NCI-H526 (cell line): ENCODE measurements around the gene ATRIP.
A peak's percentile ranks its signal among the peaks of the same experiment; 100 is the strongest.
"Not testable (repeated sequence)": the region's sequence is repeated elsewhere in the genome, so short reads cannot be mapped to it uniquely, and the experiment has no call there.

Experiments used
- DNase-seq, 2 experiments: peaks; one replicate each; lab custom pipeline; 2025; lab: John Stamatoyannopoulos, UW

ATRIP gene

DNA sequence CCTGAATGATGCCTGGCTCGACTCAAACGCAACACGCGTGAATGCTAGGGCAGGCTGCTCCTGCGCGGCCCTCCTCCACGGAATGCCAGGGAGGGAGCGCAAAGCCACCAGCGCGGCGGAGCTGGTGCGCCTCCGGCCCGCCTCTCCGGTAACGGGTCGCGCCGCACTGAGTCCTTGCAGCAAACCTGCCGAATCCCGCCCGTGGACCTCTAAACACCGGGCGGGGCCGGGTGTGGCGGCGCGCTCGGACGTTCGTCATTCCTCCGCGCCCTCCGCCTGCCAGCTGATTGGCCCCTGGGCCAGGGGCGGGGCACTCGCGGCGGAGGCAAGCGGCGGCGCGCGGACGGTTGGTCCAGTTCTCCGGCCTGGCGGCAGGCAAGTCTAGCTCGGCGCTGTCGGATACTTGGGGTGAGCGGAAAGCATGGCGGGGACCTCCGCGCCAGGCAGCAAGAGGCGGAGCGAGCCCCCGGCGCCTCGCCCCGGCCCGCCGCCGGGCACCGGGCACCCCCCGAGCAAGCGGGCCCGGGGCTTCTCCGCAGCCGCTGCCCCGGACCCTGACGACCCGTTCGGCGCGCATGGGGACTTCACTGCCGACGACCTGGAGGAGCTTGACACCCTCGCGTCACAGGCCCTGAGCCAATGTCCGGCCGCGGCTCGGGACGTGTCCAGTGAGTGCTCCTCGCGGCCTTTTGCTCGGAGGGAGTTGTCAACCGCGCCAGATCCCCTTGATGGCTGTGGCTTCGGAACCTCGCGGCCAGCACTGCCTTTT lies at the start of gene ATRIP:
TSS of gene ATRIP (plus strand) at position 313 of the 769 bp plus-strand sequence. CDS start at position 422, 109 bp downstream.
- DNase-seq = peak; percentile 53 to 94

DNA sequence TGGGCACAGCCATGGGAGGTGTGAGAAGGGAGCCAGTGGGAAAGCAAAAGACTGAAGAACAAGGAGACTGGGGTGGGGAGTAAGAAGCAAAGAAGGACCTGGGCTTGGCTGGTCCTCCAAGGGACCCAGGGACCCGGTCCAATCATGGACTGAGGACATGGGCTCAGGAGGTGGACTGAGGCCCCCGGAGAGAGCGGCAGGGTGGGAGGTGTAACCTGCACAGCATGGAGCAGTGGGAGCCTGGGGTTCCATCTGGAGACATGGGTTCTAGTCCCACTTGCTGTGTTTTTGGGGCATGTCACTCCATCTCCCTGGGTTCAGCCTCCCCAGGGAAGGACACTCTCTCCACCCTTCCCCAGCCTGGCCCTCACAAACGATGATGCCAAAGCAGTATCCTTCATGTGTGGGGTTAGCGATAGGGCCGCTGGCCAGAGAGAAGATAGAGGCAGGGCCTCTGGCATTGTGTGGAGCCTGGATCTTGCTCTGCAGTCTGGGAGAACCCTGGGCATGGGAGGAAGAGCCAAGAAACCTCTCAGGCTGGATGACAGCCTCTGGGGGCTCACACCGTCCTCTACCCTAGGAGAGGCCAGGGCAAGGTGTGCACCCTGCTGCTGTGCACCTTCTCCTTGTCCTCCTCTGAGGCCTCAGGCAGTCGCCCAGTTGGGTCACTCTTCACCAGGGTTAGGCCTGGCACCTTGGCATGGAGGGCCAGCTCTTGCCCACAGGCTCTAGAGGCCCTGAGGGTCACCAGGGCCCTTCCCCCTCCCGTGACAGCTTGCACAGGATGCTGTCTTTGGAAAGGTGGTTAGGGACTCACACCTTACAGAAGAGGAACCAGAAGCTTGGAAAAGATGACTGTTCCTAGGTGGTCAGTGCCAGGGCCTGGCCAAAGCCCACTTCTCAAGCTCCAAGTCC lies 48.5 kb upstream of the ATRIP start:
- no peak for DNase-seq

DNA sequence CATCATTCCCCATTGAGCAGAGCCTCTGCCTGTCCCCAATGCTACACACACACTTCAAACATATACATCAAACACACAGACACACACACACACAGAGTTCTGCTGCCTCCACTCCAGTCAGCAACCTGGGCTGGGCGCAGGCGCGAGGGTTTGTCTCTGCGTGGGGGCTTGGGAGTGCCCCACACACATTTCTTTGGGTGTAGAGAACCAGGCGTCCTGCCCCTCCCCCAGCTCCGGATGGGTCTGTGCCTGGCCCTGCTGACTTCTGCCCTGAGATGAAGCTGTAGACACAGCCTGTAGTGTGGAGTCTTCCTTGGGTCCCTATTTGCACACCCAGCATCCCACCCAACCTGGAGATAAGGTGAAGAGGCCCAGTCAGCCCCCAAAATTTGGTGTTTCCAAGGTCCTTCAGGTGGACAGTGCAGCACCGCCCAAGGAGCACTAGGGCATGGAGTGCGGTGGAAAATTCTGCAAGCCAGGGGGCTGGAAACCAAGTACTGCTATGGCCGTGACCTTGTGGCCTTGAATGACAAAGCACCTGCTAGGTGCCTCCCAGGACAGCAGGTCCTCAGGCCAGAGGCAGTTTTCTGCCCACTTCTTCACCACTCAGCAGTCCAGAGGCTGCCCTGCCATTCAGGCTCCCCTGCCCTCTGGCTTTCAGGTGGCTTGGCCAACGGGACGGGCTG lies 47.7 kb upstream of the ATRIP start:
- no peak for DNase-seq

DNA sequence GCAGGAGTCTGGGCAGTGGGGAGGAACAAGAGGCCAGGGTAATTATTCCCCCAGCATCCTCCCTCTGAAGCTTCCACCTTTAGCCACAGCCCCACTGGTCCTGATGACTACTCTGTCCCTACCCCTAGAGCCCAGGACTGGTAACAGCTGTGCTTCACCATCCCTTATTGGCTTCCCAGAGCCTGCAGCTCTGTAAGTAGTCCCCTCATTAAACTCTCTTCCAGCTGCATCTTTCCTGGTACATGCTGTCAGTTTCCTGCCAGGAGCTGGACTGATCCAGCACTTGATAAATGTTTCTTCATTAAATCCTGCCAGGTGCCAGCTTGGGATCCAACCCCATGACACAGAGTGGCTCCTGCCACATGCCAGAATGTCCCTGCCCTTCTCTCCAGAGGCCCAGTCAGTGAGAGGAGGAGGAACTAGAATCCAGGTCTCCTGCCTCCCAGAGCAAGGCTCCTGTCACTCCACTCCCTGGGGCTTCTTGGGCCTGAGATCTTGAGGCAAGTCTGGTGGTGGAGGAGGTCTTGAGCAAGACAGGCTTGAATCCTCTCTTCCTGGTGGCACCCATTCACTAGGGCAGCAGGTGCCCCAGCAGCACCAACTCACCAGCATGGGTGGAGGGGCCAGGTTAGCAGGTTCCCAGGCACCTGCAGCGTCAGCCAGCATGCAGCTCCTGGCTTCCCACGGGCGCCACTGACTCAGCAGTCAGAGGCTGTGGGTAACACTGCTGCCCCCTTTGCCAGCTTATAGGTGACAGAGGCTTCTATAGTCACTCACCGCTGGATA lies 47.0 kb upstream of the ATRIP start:
- no peak for DNase-seq

DNA sequence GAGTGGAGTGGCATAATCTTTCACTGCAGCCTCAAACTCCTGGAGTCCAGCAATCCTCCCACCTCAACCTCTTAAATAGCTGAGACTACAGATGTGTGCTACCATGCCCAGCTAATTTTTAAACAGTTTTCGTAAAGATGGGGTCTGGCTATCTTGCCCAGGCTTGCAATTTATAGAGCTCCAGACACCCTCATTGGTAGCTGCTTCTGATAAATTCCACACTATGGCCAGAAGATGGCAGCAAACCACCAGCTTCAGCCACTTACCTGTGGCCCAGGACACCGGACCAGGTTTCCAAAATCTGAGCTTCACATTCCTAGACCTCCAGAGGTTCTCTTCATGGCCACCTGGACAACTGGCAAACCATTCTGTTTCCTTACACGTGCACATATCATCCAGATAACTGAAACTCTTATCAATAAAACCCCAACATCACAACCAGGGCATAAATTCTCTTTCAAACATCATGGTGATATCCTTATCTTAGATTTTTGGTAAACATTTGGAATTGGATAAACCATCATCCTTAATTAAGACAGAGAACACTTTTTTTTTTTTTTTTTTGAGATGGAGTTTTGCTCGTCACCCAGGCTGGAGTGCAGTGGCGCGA lies 45.6 kb upstream of the ATRIP start:
- DNase-seq = peak; percentile 43 to 71

DNA sequence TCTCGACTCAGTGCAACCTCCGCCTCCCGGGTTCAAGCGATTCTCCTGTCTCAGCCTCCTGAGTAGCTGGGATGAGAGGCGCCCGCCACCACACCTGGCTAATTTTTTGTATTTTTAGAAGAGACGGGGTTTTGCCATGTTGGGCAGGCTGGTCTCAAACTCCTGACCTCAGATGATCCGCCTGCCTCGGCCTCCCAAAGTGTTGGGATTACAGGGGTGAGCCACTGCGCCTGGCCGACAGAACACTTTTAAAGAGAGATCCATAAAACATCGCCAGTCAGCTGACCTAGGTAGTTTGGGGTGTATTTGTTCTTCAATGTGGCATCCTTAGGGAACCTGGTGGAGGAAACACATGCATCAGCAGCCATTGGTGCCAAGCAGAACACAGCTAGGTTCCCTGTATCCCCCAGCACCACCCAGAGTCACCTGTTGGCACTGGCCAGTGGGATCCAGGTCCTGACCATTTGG lies 45.1 kb upstream of the ATRIP start:
- not testable (repeated sequence) for DNase-seq

DNA sequence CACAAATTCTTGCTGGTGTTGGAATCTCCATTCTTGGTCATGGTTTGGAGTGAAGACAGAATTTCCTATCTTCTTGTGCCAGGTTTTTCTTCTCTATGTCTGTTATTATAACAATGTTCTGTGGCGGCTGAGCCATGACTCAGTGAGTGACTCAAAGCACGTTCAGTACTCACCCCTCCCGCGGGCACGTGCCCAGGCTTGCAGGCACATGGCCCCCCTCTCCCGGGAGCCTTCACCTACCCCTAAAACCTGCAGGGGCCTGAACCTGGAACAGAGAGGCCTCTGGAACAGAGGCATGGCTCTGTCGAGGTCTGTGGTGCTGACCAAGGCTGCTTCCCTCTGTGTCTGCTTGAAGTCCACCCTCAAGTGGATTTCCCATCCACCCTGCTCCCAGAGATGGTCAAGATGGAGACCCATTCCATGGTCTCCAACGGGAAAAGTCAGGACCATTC lies 44.2 kb upstream of the ATRIP start:
- DNase-seq = no peak

DNA sequence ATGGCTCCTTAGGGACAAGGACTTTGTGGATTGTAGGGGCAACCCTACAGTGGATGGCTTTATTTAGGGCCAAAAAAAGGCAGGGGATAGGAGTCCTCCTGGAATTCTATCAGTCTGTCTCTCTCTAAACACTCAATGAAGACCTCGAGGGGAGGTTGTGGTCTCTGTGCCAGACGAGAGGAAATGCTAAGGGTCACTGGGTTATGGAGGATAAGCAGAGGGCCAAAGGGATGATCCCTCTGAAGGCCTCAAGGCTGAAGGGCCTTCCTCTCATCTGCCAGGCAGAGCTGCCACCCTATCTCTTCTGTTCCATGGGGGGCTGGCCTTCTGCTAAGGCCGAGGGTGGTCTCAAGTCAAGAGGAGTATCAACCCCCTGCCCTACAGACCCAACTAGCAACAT lies 43.6 kb upstream of the ATRIP start:
- DNase-seq = no peak

DNA sequence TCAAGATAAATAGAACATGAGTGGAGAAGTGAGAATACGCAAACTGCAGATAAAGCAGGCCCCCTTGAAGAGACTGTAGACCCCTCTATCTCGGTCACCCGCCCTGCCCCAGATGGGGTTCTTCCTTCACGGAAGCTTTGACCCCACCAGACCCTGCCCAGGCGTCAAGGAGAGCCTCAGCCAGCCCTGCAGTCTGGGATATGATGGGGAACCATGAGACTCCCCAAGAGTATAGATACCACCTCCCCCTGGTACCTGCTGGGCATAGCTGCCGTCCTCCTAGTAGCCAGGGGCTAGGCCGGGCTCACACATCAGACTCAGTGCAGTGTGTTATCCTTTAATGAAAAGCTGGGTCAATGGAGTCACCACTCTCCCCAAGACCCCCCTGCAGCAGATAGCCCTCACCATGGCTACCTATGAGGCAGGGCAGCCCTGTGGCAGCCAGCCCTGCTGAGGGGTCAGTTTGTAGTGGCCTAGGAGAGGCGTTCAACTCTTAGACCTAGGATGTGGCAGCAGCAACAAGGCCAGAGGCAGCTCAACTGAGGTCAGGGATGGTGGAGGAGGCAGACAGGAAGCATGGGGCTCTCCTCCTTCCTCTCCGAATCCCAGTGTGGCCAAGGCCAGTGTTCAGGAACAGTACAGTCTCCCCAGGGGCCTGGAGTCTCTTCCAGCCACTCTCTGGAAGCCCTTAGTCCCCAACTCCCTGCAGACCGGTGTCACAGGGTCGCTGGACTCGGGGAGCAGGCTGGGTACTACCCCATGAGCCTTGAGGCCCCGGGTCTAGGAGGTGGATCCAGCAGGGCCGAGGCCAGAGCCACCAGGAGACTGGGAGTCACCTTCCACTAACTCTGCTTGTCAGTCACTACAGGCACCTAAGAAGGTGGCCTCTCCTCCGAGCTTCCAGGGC lies 42.8 kb upstream of the ATRIP start:
- no peak for DNase-seq

DNA sequence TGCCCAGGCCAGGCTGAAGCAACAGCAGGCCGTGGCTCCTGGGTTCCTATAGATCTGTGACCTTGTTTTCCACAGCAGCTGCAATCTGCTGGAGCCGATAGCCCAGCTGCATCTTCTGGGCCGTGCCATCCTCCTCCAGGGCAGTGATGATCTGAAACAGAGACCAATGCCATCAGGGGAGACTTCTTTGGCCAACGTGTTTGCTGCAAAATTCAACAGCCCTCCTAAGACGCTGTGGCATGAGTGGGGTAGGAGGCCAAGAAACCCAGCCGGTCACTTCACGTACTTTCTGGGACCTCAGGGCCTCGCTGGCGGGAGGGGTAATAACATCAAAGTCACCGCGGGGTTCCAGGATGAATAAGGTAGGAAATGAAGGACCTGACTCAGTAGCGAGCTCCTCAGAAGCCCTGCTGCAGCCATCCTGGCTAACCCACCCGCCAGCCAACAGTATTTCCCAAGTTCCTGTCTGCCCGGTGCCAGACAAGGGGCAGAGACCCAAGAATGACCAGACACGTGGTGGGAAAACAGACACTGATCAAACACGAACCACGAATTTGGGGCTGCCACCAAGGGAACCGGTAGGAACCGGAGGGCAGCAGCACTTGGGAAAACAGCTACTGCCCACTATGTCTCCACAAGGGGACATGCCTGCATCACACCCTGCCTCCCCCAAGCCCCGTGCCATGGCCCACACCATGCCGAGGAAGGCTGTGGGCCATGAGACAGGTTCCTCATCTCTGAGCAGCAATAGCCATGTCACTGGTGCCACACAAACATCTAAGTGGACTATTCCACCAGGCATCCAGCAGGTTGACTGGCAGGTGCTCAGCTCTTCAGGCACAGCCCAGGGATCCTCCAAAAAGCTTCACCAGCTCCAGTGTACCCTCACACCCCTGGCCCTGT lies 41.8 kb upstream of the ATRIP start:
- no peak for DNase-seq

DNA sequence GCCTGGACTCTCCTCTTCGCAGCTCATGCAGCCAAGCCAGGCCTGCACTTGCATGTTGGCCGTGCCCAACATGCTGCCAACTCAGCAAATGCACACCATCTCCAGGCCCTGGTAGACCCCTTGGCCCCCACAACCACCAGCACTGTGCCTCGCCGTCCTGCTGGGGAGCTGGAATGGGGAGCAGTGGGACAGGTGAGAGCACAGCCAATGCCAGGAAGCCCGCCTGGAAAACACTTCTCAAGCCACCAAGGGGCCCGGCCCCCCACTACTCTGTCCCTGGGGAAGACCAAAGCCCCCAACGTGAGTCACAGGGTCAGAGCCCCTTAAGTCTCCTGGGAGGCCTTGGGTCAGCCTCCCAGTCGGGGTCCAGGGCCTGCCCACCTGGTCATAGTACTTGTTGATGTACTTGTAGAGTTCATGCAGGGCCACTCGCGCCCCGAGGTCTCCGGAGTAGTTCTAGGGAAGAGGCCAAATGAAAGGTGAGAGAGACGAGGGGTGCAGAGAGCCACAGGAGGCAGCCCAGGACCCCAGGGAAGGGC lies 41.1 kb upstream of the ATRIP start:
- DNase-seq = no peak

DNA sequence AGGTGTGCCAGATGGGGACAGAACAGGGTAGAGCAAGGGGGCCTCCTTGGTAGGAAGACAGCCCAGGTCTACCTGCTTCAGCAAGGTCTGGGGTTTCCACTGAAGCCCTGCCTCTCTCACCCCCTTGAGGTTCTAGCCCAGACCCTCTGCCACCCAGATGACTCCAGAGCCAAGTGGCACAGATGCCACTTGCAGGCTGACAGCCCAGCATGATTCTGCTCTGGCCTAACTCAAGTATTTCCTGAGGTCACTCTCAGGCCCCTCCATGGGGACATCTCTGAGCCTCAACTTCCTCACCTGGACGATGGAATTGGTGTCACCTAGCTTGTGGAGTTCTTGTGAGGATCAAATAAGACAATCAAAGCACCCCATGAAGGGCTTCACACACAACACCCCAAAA lies 40.6 kb upstream of the ATRIP start:
- DNase-seq = no peak

DNA sequence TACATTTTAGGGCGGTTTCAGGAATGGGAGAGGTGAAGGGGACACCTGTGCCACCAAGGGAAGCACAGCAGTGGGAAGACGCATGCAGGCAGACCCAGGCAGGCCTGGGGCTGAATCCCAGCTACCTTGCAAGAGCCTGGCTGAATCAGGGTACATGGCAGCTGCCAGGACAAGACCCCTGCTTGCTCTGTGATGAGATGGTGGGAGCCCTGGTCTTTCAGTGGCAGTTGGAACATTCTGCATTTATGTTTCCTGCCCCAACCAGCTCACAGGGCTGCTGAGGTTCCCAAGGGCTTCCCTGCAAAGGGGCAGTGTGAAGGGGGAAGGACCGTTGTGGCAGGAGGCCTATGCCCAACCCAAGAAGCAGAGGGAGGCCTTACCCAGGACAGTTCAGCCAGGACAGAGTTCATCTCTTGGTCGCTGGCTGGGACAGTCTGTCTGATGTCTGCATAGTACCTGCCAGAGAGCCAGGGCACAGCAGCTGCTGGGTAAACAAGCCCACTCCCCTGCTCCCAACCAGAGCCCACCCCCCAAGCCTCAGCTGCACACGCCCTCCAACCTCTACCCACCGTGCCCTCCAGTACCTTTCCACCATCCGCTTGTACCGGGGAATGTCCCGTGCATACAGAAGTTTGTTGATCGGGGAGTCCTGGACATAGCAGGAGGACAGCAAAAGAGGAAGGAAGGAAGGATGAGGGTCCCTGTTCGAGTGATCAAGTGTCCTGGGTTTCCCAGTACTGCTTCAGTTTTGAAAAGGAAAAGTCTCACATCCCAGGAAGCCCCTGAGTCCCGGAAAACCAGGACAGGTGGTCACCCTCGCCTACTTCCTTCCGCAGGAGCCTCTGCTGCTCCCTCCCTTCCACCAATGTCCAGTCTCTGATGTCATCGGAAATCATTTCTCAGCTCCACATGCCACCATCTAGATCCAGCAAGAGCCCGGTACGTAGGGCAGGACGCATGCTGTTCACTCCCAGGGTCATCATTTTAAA lies 39.8 kb upstream of the ATRIP start:
- DNase-seq = no peak

DNA sequence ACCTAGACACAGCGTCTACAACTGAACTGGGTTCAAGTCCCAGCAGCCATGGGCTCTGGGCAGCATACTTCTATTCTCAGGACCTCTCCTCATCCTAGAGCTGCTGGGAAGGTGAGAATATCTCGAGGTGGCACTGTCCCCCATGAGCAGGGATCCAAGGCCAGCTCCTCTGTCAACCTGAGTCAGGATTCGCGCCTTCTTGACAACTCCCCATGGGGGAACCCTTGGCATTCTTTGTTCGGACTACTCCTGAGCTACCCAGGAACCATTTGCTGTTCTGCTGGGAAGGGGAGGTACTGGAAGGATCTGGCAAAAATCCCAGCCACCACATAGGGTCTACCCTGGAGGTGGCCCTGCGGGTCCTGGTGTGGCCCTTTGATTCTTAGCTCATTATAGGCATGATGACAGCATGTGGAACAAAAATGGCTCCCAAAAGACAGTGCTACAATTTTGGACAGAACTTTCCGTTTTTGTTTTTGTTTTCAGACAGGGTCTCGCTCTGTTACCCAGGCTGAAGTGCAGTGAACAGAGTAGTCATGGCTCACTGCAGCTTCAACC lies 38.9 kb upstream of the ATRIP start:
- no peak for DNase-seq

DNA sequence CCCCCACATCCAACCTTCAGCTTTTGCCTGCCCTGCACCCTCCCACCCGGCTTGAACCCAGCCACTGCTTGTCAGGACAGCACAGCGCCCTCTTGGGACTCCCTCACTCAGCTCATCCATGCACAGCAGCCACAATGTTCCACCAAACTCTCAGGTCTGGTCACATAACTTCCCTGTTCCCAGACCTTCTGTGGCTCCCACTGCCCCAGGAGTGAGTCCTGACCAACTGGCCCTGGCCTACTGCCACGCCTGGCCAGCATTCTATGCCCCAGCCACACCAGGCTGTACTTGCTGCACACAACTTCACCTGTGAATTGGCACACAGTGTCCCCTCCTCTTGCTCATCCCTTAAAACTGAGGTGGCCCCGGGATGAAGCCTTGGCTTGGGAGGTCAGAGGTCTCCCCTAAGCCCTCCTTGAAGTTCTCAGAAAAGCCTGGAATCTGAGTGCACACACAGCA lies 37.7 kb upstream of the ATRIP start:
- no peak for DNase-seq

DNA sequence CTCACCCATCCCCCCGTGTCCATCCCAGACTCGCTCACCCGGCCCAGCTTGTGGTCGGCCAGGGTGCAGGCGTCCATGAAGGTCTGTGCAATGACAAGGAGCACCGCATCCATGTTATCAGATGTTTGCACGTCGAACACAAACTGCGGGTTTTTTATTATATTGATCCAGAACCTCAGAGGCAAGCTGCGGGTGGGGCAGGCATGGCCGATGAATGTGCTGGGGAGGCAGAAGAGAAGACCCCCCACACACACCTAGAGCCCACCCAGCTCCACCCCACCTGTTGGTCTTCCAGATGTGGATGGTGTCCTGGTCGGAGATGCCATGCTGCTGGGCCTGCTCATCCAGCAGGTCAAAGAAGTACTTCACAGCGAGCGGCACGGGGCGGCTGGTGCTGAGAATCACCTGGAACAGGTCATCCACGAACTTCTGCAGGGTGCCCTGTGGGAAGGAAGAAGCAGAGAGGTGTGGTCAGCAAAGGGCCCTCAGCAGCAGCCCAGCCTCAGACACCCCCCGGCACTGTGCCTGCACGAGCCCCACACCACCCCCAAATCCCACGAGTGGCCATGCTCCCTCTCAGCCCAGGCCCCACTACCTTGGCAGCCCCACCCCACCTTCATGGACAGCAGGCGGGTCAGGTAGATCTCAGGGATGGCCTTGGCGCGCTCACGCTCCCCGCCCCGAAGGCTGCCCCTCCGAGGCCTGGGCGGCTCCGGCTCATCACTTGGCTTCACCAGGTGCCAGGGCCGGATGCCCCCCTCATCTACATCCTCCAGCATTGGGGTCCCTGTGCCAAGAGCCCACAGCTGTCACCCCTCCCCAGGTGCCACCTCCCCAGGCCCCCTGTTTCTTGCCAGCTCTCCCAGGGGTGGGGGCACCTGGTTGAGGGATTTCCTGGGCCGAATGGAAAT lies 37.0 kb upstream of the ATRIP start:
- no peak for DNase-seq
